Transverse colon (tissue), 4 donors: ENCODE measurements around the gene TMEM14B. TPM values are rescaled to one million over a fixed set of nuclear protein-coding genes. Genes with fewer than 3 reads are reported as not detected.
"Not testable (repeated sequence)": the region's sequence is repeated elsewhere in the genome, so short reads cannot be mapped to it uniquely, and the experiment has no call there.

Source experiments
- DNase-seq: peaks from one replicate; pipeline ENCODE4 v3.0.0-alpha.2; 2019
- H3K27ac ChIP-seq, 4 donors: fragments of 200-600 bp; sonication (generic); 2 replicates each; pipeline ENCODE4 v1.5.1; 2016 to 2018; ENCODE audit warnings: inconsistent platforms in 4 of 4
- H3K27me3 ChIP-seq: fragments of 200-600 bp; sonication (generic); 2 replicates; pipeline ENCODE4 v1.5.1; 2017; ENCODE audit warnings: inconsistent platforms
- H3K36me3 ChIP-seq, 4 donors: fragments of 200-600 bp; sonication (generic); 2 replicates each; pipeline ENCODE4 v1.5.1; 2017 to 2019; ENCODE audit warnings: inconsistent platforms in 4 of 4
- H3K4me1 ChIP-seq, 4 donors: fragments of 200-600 bp; sonication (generic); 2 replicates each; pipeline ENCODE4 v1.5.1; 2017 to 2020; ENCODE audit warnings: inconsistent platforms in 4 of 4
- H3K4me3 ChIP-seq, 4 donors: fragments of 200-600 bp; sonication (generic); 1 replicate in 1 of 4; 2 replicates in 3 of 4; pipeline versions ENCODE4 v1.5.1 to v1.6.1; 2017 to 2019; ENCODE audit warnings: inconsistent platforms in 4 of 4
- H3K9me3 ChIP-seq, 2 donors: fragments of 200-600 bp; sonication (generic); 2 replicates each; pipeline ENCODE4 v1.5.1; 2017 to 2019; ENCODE audit warnings: inconsistent platforms in 2 of 2
- CTCF ChIP-seq, 5 experiments: fragments of 200-600 bp in 3 of 5; fragments of 450-650 bp in 2 of 5; sonication (generic) in 3 of 5; IDR thresholded peaks; 1 replicate in 2 of 5; 2 replicates in 3 of 5; pipeline ENCODE4 v1.5.1; 2016 to 2017; ENCODE audit warnings: antibody characterized with exemption in 5 of 5, inconsistent platforms in 3 of 5, mild to moderate bottlenecking in 2 of 5, moderate library complexity in 1 of 5
- EP300 ChIP-seq: sonication (generic); formaldehyde crosslinking; IDR thresholded peaks from one replicate; pipeline ENCODE4 v1.6.1; 2017; ENCODE audit warnings: antibody characterized with exemption, low read depth
- POLR2A ChIP-seq: fragments of 450-650 bp; IDR thresholded peaks from one replicate; pipeline ENCODE4 v1.6.1; 2016; ENCODE audit warnings: antibody characterized with exemption, mild to moderate bottlenecking, moderate library complexity
- POLR2AphosphoS5 ChIP-seq, 3 donors: sonication (generic); formaldehyde crosslinking; IDR thresholded peaks; one replicate each; pipeline ENCODE4 v1.6.1; 2016; ENCODE audit warnings: antibody characterized with exemption in 3 of 3
- WGBS, 2 donors: methylation state at CpG; one replicate each; pipeline ENCODE4 v1.1.5; 2018; ENCODE audit warnings: low coverage in 1 of 2; 5-methylcytosine and 5-hydroxymethylcytosine counted together
- in situ Hi-C, 4 donors: fragments of 200-750 bp; cut with MboI; loops; one replicate each; pipeline versions ENCODE4 v1.15.0 to v1.15.1; 2017; ENCODE audit warnings: low sequenced_read_pairs in 3 of 4, low pct_ligation_motif_present in 1 of 4, low pct_unique_long_range_greater_than_20kb in 1 of 4
- intact Hi-C: fragments of 100-400 bp; cut with DNase I; formaldehyde crosslinking; loops from one replicate; pipeline ENCODE4 v1.15.1; 2023; ENCODE audit warnings: low total_unique reads
- total RNA-seq, 4 donors: library from RNA; depleted of rRNA; stranded (reverse); fragments of >200 nt; gene quantifications; one replicate each; pipeline ENCODE4 v1.1.0, GENCODE V29; 2016

Gene TMEM14B
- total RNA-seq, 4 donors from 2014 or later, result 16.5 to 57.9 (median 48.7) TPM

GRCh38 chr6:10745116-10745515 is 2.5 kb upstream of the TMEM14B start:
- intact Hi-C loops, result loop anchor here (10.0 kb wide), 1 partner anchor 50 kb away; the partner anchor contains the start of genes C6orf52 and PAK1IP1

GRCh38 chr6:10746915-10747250 is 722 bp upstream of the TMEM14B start:
- DNase-seq, result no peak
- WGBS, 2 donors, result 50 to 83% methylated on average over 6 to 9 of the region's 9 CpGs
- peaks cover 15 to 27% (median 22%) of the 10 kb centered on the region in 4 donors for H3K4me1 ChIP-seq
- intact Hi-C loops (loop anchor here (2.0 to 10.0 kb wide), 2 partner anchors 24 to 52 kb away; partner anchors contain the start of genes C6orf52, PAK1IP1 and TMEM14C), in situ Hi-C loops (loop anchor here in 1 of 4 donors (10.0 kb wide), 1 partner anchor 52 kb away; the partner anchor contains the start of genes C6orf52 and PAK1IP1)
- TF ChIP-seq CTCF (IDR thresholded peaks at IDR 0.05) (no peak), EP300 (no peak), POLR2AphosphoS5 (IDR thresholded peaks at IDR 0.05) (no peak), POLR2A (no peak)
- H3K27ac ChIP-seq, result peak overlapping the region; percentile 82 to 93 (median 90)
- peaks cover 0 to 8% (median 2%) of the 10 kb centered on the region in 4 donors for H3K36me3 ChIP-seq
- H3K27me3 ChIP-seq, result no peaks in the 10 kb centered on the region
- H3K4me3 ChIP-seq, result peak overlapping the region; percentile 8 to 83 (median 73)
- H3K9me3 ChIP-seq, result no peaks in the 10 kb centered on the region

More at GRCh38 chr6:10745116-10745515, 2.5 kb upstream of the TMEM14B start:
- in situ Hi-C loops, result loop anchor here in 1 of 4 donors (10.0 kb wide), 1 partner anchor 50 kb away; the partner anchor contains the start of genes C6orf52 and PAK1IP1
- TF ChIP-seq POLR2AphosphoS5 (IDR thresholded peaks at IDR 0.05), result no peak
- TF ChIP-seq CTCF (IDR thresholded peaks at IDR 0.05), result no peak
- no peak for TF ChIP-seq POLR2A
- no peak for TF ChIP-seq EP300
- Histone ChIP-seq H3K36me3 (peaks cover 0 to 4% (median 0%) of the 10 kb centered on the region in 4 donors), H3K9me3 (no peaks in the 10 kb centered on the region), H3K4me1 (peaks cover 15 to 27% (median 22%) of the 10 kb centered on the region in 4 donors), H3K4me3 (no peak overlapping the region), H3K27me3 (no peaks in the 10 kb centered on the region), H3K27ac (no peak overlapping the region)
- 70 to 87% methylated on average over 2 to 5 of the region's 5 CpGs for WGBS, 2 donors
- DNase-seq, result no peak

GRCh38 chr6:10749734-10750133 is 2.1 kb downstream of the TMEM14B start:
- Histone ChIP-seq H3K27me3 (no peaks in the 10 kb centered on the region), H3K4me1 (peaks cover 15 to 27% (median 22%) of the 10 kb centered on the region in 4 donors), H3K27ac (no peak overlapping the region), H3K9me3 (no peaks in the 10 kb centered on the region), H3K4me3 (no peak overlapping the region), H3K36me3 (peaks cover 0 to 17% (median 3%) of the 10 kb centered on the region in 4 donors)
- no peak for TF ChIP-seq POLR2A
- no peak for TF ChIP-seq CTCF (IDR thresholded peaks at IDR 0.05)
- no peak for TF ChIP-seq POLR2AphosphoS5 (IDR thresholded peaks at IDR 0.05)
- TF ChIP-seq EP300, result no peak
- in situ Hi-C loops (loop anchor here in 1 of 4 donors (10.0 kb wide), 1 partner anchor 55 kb away; the partner anchor contains the start of genes C6orf52 and PAK1IP1), intact Hi-C loops (loop anchor here (10.0 kb wide), 1 partner anchor 55 kb away; the partner anchor contains the start of genes C6orf52 and PAK1IP1)
- DNase-seq, result no peak
- WGBS, 2 donors, result 56% methylated on average over 2 of the region's 2 CpGs; no CpG with 5 or more reads in 1 of the 2 donors

GRCh38 chr6:10750568-10750967 is 3.0 kb downstream of the TMEM14B start:
- intact Hi-C loops, H3K27ac ChIP-seq, in situ Hi-C loops, H3K9me3 ChIP-seq, H3K27me3 ChIP-seq, DNase-seq, H3K4me3 ChIP-seq: not testable (repeated sequence)
- peaks cover 0 to 22% (median 8%) of the 10 kb centered on the region in 4 donors for H3K36me3 ChIP-seq
- 90 to 93% methylated on average over 6 of the region's 6 CpGs for WGBS, 2 donors
- H3K4me1 ChIP-seq, result peaks cover 15 to 27% (median 22%) of the 10 kb centered on the region in 4 donors

- intact Hi-C loops, H3K9me3 ChIP-seq, in situ Hi-C loops, DNase-seq, H3K4me3 ChIP-seq, H3K27me3 ChIP-seq, H3K27ac ChIP-seq: not testable (repeated sequence)
- WGBS, 2 donors, result 85% methylated on average over 5 of the region's 5 CpGs; no CpG with 5 or more reads in 1 of the 2 donors
- Histone ChIP-seq H3K4me1 (peaks cover 15 to 24% (median 21%) of the 10 kb centered on the region in 4 donors), H3K36me3 (peaks cover 0 to 27% (median 12%) of the 10 kb centered on the region in 4 donors)
Measured at GRCh38 chr6:10751757-10752156, 4.2 kb downstream of the TMEM14B start.
